Panc1 (cell line): ENCODE results near the gene DOCK4. TPM values are rescaled to one million over a fixed set of nuclear protein-coding genes. Genes with fewer than 3 reads are reported as not detected.

Experiments
- ATAC-seq: fragments of 200-7000 bp; cut with Tn5 transposase; 2 replicates; pipeline ENCODE4 v1.9.1; 2020; ENCODE audit warnings: mild to moderate bottlenecking, moderate library complexity
- BruUV-seq: library from RNA; stranded (reverse); fragments of 400-500 nt; replicated peaks from 2 replicates; lab custom pipeline; 2021; lab: Mats Ljungman, UMichigan
- CTCF ChIA-PET: fragments of 300-600 bp; sonication (Branson Sonifier 250); formaldehyde crosslinking; loops from one replicate; lab custom pipeline; 2022; ENCODE audit warnings: antibody characterized with exemption; lab: Charles Lee
- POLR2A ChIA-PET: fragments of 300-600 bp; sonication (Branson Sonifier 250); formaldehyde crosslinking; loops from one replicate; lab custom pipeline; 2022; ENCODE audit warnings: antibody characterized with exemption; lab: Charles Lee
- DNase-seq: peaks from one replicate; pipeline ENCODE4 v3.0.0-alpha.2; 2010; ENCODE audit warnings: low read depth, low spot score
- H3K27ac ChIP-seq: 2 replicates; pipeline ENCODE4 v1.5.1; 2011; ENCODE audit warnings: mild to moderate bottlenecking, low read length, inconsistent platforms
- H3K27me3 ChIP-seq: fragments of 200-500 bp; sonication (Bioruptor generic); 2 replicates; pipeline ENCODE4 v1.6.0; 2014; ENCODE audit warnings: low read length, inconsistent platforms; ENCODE audit not compliant: control insufficient read depth, insufficient read depth
- H3K36me3 ChIP-seq: fragments of 200-500 bp; sonication (Bioruptor generic); 2 replicates; pipeline ENCODE4 v1.5.1; 2014; ENCODE audit warnings: inconsistent platforms, mild to moderate bottlenecking, low read length, moderate library complexity; ENCODE audit not compliant: control insufficient read depth, insufficient read depth
- H3K4me1 ChIP-seq: 2 replicates; pipeline ENCODE4 v1.5.1; 2011; ENCODE audit warnings: inconsistent platforms, mild to moderate bottlenecking, low read length, moderate library complexity; ENCODE audit not compliant: control insufficient read depth, insufficient read depth
- H3K4me3 ChIP-seq, 2 experiments: 2 replicates each; pipeline ENCODE4 v1.5.1; 2011 to 2012; ENCODE audit warnings: low read depth in 2 of 2, low read length in 2 of 2, mild to moderate bottlenecking in 2 of 2, inconsistent platforms in 1 of 2, moderate library complexity in 1 of 2
- H3K9me3 ChIP-seq: fragments of 200-500 bp; sonication (Bioruptor generic); 2 replicates; pipeline ENCODE4 v1.5.1; 2014; ENCODE audit warnings: low read depth, mild to moderate bottlenecking, inconsistent platforms, low read length, moderate library complexity; ENCODE audit not compliant: control insufficient read depth, insufficient read depth
- CTCF ChIP-seq: fragments of 450-650 bp; IDR thresholded peaks from 2 replicates; pipeline ENCODE4 v1.5.1; 2017; ENCODE audit warnings: mild to moderate bottlenecking
- POLR2AphosphoS5 ChIP-seq: IDR thresholded peaks from 2 replicates; pipeline ENCODE4 v1.6.1; 2012; ENCODE audit warnings: mild to moderate bottlenecking, low read depth, low read length, moderate library complexity
- REST ChIP-seq, 2 experiments: IDR thresholded peaks; 2 replicates each; pipeline ENCODE4 v1.6.1; 2011 to 2012; ENCODE audit warnings: low read depth in 2 of 2, control low read depth in 1 of 2, low read length in 1 of 2, mild to moderate bottlenecking in 1 of 2, moderate library complexity in 1 of 2; ENCODE audit not compliant: insufficient read depth in 1 of 2
- SIN3A ChIP-seq: IDR thresholded peaks from 2 replicates; pipeline ENCODE4 v1.6.1; 2012; ENCODE audit warnings: low read depth, mild to moderate bottlenecking, low read length, moderate library complexity, borderline replicate concordance; ENCODE audit not compliant: insufficient read depth
- TCF7L2 ChIP-seq: IDR thresholded peaks from 2 replicates; pipeline ENCODE4 v1.6.1; 2011; ENCODE audit warnings: mild to moderate bottlenecking, low read depth, low read length, inconsistent platforms
- in situ Hi-C: cut with HindIII; loops from 2 replicates; pipeline ENCODE4 v1.10.0; 2016; ENCODE audit warnings: low sequenced_read_pairs, low pct_unique_long_range_greater_than_20kb
- intact Hi-C: fragments of 100-400 bp; cut with micrococcal nuclease; formaldehyde crosslinking; loops from one replicate; pipeline ENCODE4 v1.10.0; 2022; ENCODE audit not compliant: unreplicated experiment
- total RNA-seq: library from RNA; stranded (reverse); gene quantifications from one replicate; pipeline ENCODE4 v1.2.1, GENCODE V29; 2021; ENCODE audit not compliant: unreplicated experiment

The DOCK4 gene
- total RNA-seq, 1 experiment from 2014 or later = 10.8 TPM

GRCh38 chr7:111784296-111784695 lies 421.9 kb downstream of the DOCK4 start:
- TF ChIP-seq POLR2AphosphoS5 (no peak), SIN3A (no peak), TCF7L2 (no peak), CTCF (no peak), REST (IDR thresholded peaks at IDR 0.05; ENCODE audit: insufficient read depth in 1 of 2, low read depth in 2 of 2, low read length in 1 of 2) (no peak)
- Histone ChIP-seq H3K4me3 (no peak overlapping the region), H3K27ac (no peak overlapping the region), H3K9me3 (no peaks in the 10 kb centered on the region), H3K27me3 (no peaks in the 10 kb centered on the region), H3K36me3 (no peaks in the 10 kb centered on the region; the same call in 1 of the 2 replicates), H3K4me1 (no peaks in the 10 kb centered on the region)
- intact Hi-C loops = no loop called here
- BruUV-seq = no TSS peak
- ATAC-seq = no peak
- ChIA-PET POLR2A (no interaction called here), CTCF (no interaction called here)
- no peak for DNase-seq
- in situ Hi-C loops = no loop called here

- no peak overlapping the region for H3K4me3 ChIP-seq
- H3K36me3 ChIP-seq = no peaks in the 10 kb centered on the region; the same call in 1 of the 2 replicates
- in situ Hi-C loops = no loop called here
- intact Hi-C loops = no loop called here
- ChIA-PET POLR2A (no interaction called here), CTCF (no interaction called here)
- H3K4me1 ChIP-seq = no peaks in the 10 kb centered on the region
- no peaks in the 10 kb centered on the region for H3K9me3 ChIP-seq
- DNase-seq (no peak), ATAC-seq (no peak)
- TF ChIP-seq POLR2AphosphoS5 (no peak), REST (IDR thresholded peaks at IDR 0.05; ENCODE audit: insufficient read depth in 1 of 2, low read depth in 2 of 2, low read length in 1 of 2) (no peak), SIN3A (no peak), CTCF (no peak), TCF7L2 (no peak)
- BruUV-seq = no TSS peak
- H3K27ac ChIP-seq = no peak overlapping the region
- no peaks in the 10 kb centered on the region for H3K27me3 ChIP-seq
These were observed 422.3 kb downstream of the DOCK4 start for GRCh38 chr7:111783854-111784253.
